Measurements from ENCODE around the gene LDB2.

DNA sequence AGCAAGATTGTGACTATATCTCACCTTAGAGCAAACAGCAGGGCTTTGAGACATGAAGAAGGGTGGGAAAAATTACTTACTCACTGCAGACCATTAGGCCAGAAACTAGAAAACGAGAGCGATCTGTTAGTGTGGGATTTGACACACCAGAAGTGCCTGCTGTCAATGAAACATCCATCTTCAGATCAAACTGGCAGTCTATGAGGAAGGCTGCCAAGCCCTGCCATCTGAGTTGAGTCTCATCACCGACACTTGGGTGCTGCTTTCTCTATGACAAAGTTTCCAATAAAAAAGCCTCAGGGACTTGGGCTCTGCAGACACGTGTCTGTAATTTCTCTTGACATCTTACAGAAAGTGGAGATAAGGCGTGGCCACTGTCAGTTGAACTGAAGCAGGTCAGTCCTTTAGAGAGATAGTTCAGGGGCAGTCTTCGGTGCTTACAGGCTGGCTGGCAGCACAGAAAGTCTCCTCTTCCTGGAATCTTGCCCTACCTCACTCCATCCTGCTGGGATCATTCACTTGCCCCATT lies 40.1 kb upstream of the LDB2 start:
- TF ChIP-seq POLR2A (IDR thresholded peaks at IDR 0.05), result no peak
- TF ChIP-seq, protein P1, sequence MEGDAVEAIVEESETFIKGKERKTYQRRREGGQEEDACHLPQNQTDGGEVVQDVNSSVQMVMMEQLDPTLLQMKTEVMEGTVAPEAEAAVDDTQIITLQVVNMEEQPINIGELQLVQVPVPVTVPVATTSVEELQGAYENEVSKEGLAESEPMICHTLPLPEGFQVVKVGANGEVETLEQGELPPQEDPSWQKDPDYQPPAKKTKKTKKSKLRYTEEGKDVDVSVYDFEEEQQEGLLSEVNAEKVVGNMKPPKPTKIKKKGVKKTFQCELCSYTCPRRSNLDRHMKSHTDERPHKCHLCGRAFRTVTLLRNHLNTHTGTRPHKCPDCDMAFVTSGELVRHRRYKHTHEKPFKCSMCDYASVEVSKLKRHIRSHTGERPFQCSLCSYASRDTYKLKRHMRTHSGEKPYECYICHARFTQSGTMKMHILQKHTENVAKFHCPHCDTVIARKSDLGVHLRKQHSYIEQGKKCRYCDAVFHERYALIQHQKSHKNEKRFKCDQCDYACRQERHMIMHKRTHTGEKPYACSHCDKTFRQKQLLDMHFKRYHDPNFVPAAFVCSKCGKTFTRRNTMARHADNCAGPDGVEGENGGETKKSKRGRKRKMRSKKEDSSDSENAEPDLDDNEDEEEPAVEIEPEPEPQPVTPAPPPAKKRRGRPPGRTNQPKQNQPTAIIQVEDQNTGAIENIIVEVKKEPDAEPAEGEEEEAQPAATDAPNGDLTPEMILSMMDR (IDR thresholded peaks at IDR 0.05), result no peak

Measured in breast epithelium (tissue), 3 donors.